ENCODE data around the gene DDIT4L.

DNA sequence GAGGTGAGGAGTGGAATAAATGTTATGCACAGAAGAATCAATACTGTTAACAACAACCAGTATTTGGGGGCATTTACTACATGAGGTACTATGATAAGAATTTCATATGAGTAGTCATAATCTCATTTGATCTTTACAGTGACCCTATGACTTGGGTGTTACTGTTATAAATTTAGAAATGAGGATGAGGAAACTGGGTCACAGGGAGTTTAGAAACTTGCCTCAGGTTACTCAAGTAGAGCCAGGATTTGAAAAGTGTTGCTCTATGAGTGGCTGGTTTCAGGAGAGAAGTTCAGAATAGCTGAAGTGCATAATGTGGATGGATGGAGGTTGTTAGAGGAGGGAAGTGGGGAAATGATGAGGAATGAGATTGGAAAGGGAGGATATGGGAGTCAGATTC lies 16.6 kb upstream of the DDIT4L start:
- TF ChIP-seq POLR2AphosphoS5 (IDR thresholded peaks at IDR 0.05; ENCODE audit: low read depth, low read length) (no peak), SIN3A (IDR thresholded peaks at IDR 0.05; ENCODE audit: borderline replicate concordance, insufficient read depth, low read length) (no peak), FOXP2 (optimal IDR thresholded peaks at IDR 0.05; ENCODE audit: borderline replicate concordance, extremely low read depth, extremely low read length, insufficient read depth) (no peak)

All from PFSK-1 (cell line).